ENCODE data around the gene VTI1B. TPM values are rescaled to one million over a fixed set of nuclear protein-coding genes. Genes with fewer than 3 reads are reported as not detected.

Gene VTI1B
- total and polyA plus RNA-seq, 2 donors (not counting 3 experiments of a cell fraction or from before 2014, with no cell fraction given): 23.8 to 90.0 TPM

GRCh38 chr14:67633451-67634147, 40.8 kb downstream of the VTI1B start:
- FAIRE-seq (no peak), DNase-seq (ENCODE audit: low read depth, low spot score) (no peak)
- no peak overlapping the region for H3K4me3 ChIP-seq (replicated peaks in 1 of 3; ENCODE audit: insufficient read depth in 1 of 3, low read depth in 1 of 3, low read length in 3 of 3)
- TF ChIP-seq JUN (IDR thresholded peaks at IDR 0.05; ENCODE audit: borderline replicate concordance, insufficient read depth, insufficient read length, low read depth) (no peak), POLR2AphosphoS5 (IDR thresholded peaks at IDR 0.05; ENCODE audit: insufficient read depth, low read depth, low read length) (no peak), POLR2A (IDR thresholded peaks at IDR 0.05; ENCODE audit: low read depth, low read length) (no peak), EZH2 (IDR thresholded peaks at IDR 0.05; ENCODE audit: borderline replicate concordance, low read depth, low read length, severe bottlenecking) (no peak), MAX (IDR thresholded peaks at IDR 0.05; ENCODE audit: insufficient read depth, insufficient read length) (no peak), CTCF (IDR thresholded peaks at IDR 0.05; ENCODE audit: extremely low read depth in 1 of 2, insufficient read depth in 1 of 2, low read depth in 1 of 2, low read length in 2 of 2) (no peak), FOS (IDR thresholded peaks at IDR 0.05; ENCODE audit: borderline replicate concordance, insufficient read depth, low read length) (no peak), MYC (IDR thresholded peaks at IDR 0.05; ENCODE audit: low read depth, low read length) (no peak), GATA2 (IDR thresholded peaks at IDR 0.05; ENCODE audit: insufficient read depth, insufficient read length, low read depth, low read length) (no peak)
- H2AFZ ChIP-seq (ENCODE audit: low read depth, low read length): no peak overlapping the region
- CTCF ChIA-PET: interaction anchor here (1.0 to 3.0 kb wide), 4 partner anchors 11 to 34 kb away, joined by 3 to 10 read pairs (median 7); no protein-coding TSS in a partner anchor
- H3K27me3 ChIP-seq (ENCODE audit: control insufficient read depth in 2 of 2, insufficient read depth in 2 of 2, low read length in 2 of 2): no peaks in the 10 kb centered on the region
- no peaks in the 10 kb centered on the region for H3K9me1 ChIP-seq (replicated peaks; ENCODE audit: control insufficient read depth, extremely low read depth, insufficient read depth, low read length)
- H3K9me3 ChIP-seq (replicated peaks; ENCODE audit: control insufficient read depth, insufficient read depth, low read length): no peaks in the 10 kb centered on the region
- POLR2A ChIA-PET: no interaction called here
- intact Hi-C loops (cut with micrococcal nuclease): no loop called here
- BruUV-seq (replicated peaks): no TSS peak
- H3K9ac ChIP-seq (replicated peaks; ENCODE audit: extremely low read depth, insufficient read depth, low read length): no peak overlapping the region
- no peaks in the 10 kb centered on the region for H3K36me3 ChIP-seq (ENCODE audit: control insufficient read depth in 2 of 2, extremely low read depth in 1 of 2, insufficient read depth in 2 of 2, low read length in 2 of 2)
- no peaks in the 10 kb centered on the region for H3K4me1 ChIP-seq (ENCODE audit: control insufficient read depth, extremely low read depth, insufficient read depth, low read length)
- dilution Hi-C loops (cut with MboI; ENCODE audit: extremely low pct_ligation_motif_present, low sequenced_read_pairs): no loop called here
- no peaks in the 10 kb centered on the region for H3K79me2 ChIP-seq (ENCODE audit: control insufficient read depth, insufficient read depth, low read length)
- H3K4me2 ChIP-seq (ENCODE audit: insufficient read depth, low read length): no peak overlapping the region
- H4K20me1 ChIP-seq (replicated peaks; ENCODE audit: control insufficient read depth, extremely low read depth, insufficient read depth, low read length): no peaks in the 10 kb centered on the region
- no peak overlapping the region for H3K27ac ChIP-seq (ENCODE audit: insufficient read depth, low read depth, low read length)

Measured in endothelial cell of umbilical vein (primary cell).